IPS DF 6.9 (cell line): ENCODE results near the gene SLC52A1.
"Not testable (repeated sequence)": the region's sequence is repeated elsewhere in the genome, so short reads cannot be mapped to it uniquely, and the experiment has no call there.

Experiments used
- DNase-seq: peaks from one replicate; pipeline ENCODE4 v3.0.0-alpha.2; 2013; ENCODE audit warnings: low read depth, low spot score
- H3K27ac ChIP-seq: one replicate; pipeline ENCODE4 v1.5.1; 2013; ENCODE audit warnings: low read length, control low read depth
- H3K27me3 ChIP-seq: 2 replicates; pipeline ENCODE4 v1.6.1; 2013; ENCODE audit warnings: mild to moderate bottlenecking, low read length; ENCODE audit not compliant: control insufficient read depth, insufficient read depth
- H3K36me3 ChIP-seq: 2 replicates; pipeline ENCODE4 v1.6.1; 2013; ENCODE audit warnings: low read length; ENCODE audit not compliant: control insufficient read depth, insufficient read depth
- H3K4me1 ChIP-seq: 2 replicates; pipeline ENCODE4 v1.6.1; 2013; ENCODE audit warnings: low read length; ENCODE audit not compliant: control insufficient read depth, insufficient read depth
- H3K4me3 ChIP-seq: 2 replicates; pipeline ENCODE4 v1.5.1; 2013; ENCODE audit warnings: mild to moderate bottlenecking, low read length
- H3K9me3 ChIP-seq: 2 replicates; pipeline ENCODE4 v1.6.1; 2013; ENCODE audit warnings: low read length, inconsistent platforms; ENCODE audit not compliant: control insufficient read depth, insufficient read depth
- WGBS: extraction: QIAGEN DNeasy Blood & Tissue Kit; methylation state at CpG from one replicate; pipeline ENCODE4 v1.1.7; 2013; ENCODE audit warnings: mixed read lengths, missing lambda C conversion rate; ENCODE audit not compliant: insufficient read length, insufficient coverage; 5-methylcytosine and 5-hydroxymethylcytosine counted together

The SLC52A1 gene

DNA sequence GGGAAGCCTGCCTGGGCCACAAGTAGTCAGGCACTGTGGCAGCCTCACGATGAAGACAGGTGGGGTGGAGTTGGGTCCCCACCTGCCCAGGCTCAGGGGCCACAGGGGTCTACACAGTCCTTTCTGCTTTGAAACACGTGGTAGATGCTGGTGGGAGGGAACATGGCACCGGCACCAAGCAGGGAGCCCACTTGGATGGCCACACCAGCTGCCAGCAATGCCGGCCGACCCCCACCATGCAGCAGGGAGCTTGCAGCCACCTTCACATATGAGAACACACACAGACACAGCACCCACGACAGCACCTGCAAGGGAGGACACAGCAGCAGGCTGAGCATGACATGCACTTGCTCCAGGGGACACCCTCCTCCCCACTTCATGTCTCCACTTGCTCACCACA is 2.4 kb downstream of the SLC52A1 start:
- no peak for DNase-seq
- Histone ChIP-seq H3K9me3 (no peaks in the 10 kb centered on the region), H3K36me3 (no peaks in the 10 kb centered on the region), H3K27ac (no peak overlapping the region), H3K27me3 (no peaks in the 10 kb centered on the region), H3K4me1 (no peaks in the 10 kb centered on the region), H3K4me3 (no peak overlapping the region)
- whole genome bisulfite sequencing, result no CpG with 5 or more reads among the region's 6 CpGs

DNA sequence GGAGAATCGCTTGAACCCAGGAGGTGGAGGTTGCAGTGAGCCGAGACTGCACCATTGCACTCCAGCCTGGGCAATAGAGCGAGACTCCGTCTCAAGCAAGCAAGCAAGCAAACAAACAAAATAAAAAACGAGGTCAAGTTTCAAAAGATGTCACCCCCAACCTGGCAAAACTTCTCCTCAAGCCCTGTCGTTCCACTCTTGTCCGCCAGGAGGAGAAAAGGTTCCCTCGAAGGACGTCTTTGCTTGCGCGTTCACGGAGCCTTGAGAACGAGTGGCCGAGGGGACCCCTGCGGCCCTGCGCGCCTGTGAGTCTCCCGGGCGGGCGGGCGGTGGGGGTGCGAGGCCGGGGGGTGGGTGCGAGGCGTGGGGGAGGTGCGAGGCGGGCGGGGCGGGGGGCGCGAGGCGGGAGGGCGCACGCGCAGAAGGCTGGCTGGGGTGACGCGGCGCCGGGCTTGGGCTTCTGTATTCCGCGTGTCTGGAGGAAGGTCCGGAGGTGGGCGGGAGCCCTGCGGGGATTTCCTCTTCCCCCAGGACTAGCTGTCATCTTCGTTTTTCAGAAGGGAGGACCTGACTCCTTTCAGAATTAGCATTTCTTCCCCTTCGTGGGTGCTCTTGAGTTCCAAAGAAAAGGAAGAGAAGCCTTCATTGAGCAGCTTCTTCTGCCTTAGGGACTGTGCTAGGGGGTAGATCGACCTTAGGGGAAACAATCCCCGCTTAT is 3.7 kb downstream of the SLC52A1 start:
- no peaks in the 10 kb centered on the region for H3K27me3 ChIP-seq
- H3K36me3 ChIP-seq, result no peaks in the 10 kb centered on the region
- H3K4me1 ChIP-seq, result no peaks in the 10 kb centered on the region
- no CpG with 5 or more reads among the region's 48 CpGs for WGBS
- H3K4me3 ChIP-seq, result peak overlapping the region; percentile 20; the same call in 1 of the 2 replicates
- no peaks in the 10 kb centered on the region for H3K9me3 ChIP-seq
- no peak overlapping the region for H3K27ac ChIP-seq
- DNase-seq, result peak; percentile 57

DNA sequence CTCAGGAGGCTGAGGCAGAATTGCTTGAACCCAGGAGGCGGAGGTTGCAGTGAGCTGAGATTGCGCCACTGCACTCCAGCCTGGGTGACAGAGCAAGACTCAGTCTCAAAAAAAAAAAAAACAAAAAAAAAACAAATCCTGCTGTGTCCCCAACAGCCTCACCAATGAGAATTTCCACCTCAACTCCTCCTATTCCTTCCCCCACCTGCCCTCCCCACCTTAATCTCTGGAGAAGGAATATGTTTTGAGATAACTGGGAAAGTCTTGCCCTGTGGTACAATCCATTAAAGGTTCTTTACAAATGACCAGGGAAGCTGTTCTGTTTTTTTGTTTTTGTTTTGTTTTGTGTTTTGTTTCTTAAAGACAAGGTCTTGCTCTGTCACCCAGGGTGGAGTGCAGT is 5.1 kb downstream of the SLC52A1 start:
- not testable (repeated sequence) for H3K27ac ChIP-seq, H3K27me3 ChIP-seq, H3K36me3 ChIP-seq, DNase-seq, H3K9me3 ChIP-seq, H3K4me3 ChIP-seq, H3K4me1 ChIP-seq
- WGBS, result no CpG with 5 or more reads among the region's 2 CpGs

DNA sequence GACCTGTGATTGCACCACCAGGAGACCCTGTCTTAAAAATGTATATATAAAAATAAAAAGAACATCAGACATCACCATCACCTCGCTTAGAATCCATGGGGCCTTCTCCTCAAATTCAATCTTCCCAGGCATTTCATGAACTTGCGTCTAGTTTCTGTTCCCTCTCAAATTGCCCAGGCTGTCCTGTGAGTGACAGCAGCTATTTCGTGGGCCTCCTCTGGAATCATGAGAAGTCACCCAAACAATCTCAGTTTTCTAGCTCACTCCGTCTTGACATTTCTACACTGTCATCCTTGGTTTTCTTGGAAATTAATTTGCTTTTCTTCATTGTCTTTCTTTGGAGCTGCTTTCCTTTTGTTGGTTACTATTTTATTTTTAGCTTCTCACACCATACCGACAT is 7.3 kb downstream of the SLC52A1 start:
- Histone ChIP-seq H3K4me3 (no peak overlapping the region), H3K36me3 (peaks cover 2% of the 10 kb centered on the region), H3K27me3 (no peaks in the 10 kb centered on the region), H3K27ac (no peak overlapping the region), H3K4me1 (no peaks in the 10 kb centered on the region), H3K9me3 (no peaks in the 10 kb centered on the region)
- WGBS, result no CpG with 5 or more reads among the region's 5 CpGs
- no peak for DNase-seq

DNA sequence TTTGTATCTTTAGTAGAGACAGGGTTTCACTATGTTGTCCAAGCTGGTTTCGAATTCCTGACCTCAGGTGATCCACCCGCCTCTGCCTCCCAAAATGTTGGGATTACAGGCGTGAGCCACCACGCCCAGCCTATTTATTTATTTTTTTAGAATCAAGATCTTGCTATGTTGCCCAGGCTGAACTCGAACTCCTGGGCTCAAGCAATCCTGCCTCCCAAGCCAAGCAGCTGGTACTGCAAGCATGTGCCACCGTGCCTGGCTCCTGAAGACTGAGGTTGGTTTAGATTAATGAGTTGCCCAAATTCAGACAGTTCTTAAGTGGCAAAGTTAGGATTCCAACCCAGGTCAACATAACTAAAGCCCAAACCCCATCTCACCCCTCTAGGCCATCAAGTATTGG is 7.9 kb downstream of the SLC52A1 start:
- no peaks in the 10 kb centered on the region for H3K9me3 ChIP-seq
- H3K27me3 ChIP-seq, result no peaks in the 10 kb centered on the region
- H3K27ac ChIP-seq, result no peak overlapping the region
- no peak overlapping the region for H3K4me3 ChIP-seq
- DNase-seq, result no peak
- peaks cover 6% of the 10 kb centered on the region for H3K36me3 ChIP-seq
- H3K4me1 ChIP-seq, result no peaks in the 10 kb centered on the region
- no CpG with 5 or more reads among the region's 6 CpGs for WGBS

DNA sequence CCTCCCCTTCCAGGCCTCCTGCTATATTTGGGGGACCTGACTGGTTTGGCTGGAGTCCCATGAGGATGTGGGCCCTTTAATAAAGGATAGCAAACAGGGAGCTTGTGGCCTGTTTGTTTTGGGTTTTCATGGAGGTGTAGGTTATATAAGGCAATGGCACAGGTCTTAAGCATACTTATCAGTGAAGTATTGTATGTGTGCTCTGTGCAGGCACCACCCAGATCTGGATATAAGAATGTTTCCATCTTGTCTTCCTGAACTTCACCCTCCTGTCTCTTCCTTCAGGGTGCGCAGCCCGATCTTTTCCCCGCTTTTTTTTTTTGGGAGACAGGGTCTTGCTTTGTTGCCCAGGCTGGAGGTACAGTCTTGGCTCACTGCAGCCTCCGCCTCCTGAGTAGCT is 10.6 kb downstream of the SLC52A1 start:
- no peaks in the 10 kb centered on the region for H3K27me3 ChIP-seq
- no CpG with 5 or more reads among the region's 4 CpGs for WGBS
- DNase-seq, result no peak
- no peaks in the 10 kb centered on the region for H3K9me3 ChIP-seq
- H3K36me3 ChIP-seq, result peaks cover 22% of the 10 kb centered on the region
- no peak overlapping the region for H3K4me3 ChIP-seq
- H3K4me1 ChIP-seq, result no peaks in the 10 kb centered on the region
- H3K27ac ChIP-seq, result no peak overlapping the region

DNA sequence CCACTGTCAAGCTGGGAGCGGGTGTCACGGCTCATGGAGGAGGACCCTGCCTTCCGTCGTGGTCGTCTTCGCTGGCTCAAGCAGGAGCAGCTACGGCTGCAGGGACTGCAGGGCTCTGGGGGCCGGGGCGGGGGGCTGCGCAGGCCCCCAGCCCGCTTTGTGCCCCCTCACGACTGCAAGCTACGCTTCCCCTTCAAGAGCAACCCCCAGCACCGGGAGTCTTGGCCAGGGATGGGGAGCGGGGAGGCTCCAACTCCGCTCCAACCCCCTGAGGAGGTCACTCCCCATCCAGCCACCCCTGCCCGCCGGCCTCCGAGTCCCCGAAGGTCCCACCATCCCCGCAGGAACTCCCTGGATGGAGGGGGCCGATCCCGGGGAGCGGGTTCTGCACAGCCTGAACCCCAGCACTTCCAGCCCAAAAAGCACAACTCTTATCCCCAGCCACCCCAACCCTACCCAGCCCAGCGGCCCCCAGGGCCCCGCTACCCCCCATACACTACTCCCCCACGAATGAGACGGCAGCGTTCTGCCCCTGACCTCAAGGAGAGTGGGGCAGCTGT is 11.6 kb downstream of the SLC52A1 start:
- DNase-seq, result no peak
- Histone ChIP-seq H3K4me3 (no peak overlapping the region), H3K27me3 (no peaks in the 10 kb centered on the region), H3K9me3 (no peaks in the 10 kb centered on the region), H3K27ac (no peak overlapping the region), H3K4me1 (no peaks in the 10 kb centered on the region), H3K36me3 (peaks cover 24% of the 10 kb centered on the region)
- no CpG with 5 or more reads among the region's 29 CpGs for whole genome bisulfite sequencing

DNA sequence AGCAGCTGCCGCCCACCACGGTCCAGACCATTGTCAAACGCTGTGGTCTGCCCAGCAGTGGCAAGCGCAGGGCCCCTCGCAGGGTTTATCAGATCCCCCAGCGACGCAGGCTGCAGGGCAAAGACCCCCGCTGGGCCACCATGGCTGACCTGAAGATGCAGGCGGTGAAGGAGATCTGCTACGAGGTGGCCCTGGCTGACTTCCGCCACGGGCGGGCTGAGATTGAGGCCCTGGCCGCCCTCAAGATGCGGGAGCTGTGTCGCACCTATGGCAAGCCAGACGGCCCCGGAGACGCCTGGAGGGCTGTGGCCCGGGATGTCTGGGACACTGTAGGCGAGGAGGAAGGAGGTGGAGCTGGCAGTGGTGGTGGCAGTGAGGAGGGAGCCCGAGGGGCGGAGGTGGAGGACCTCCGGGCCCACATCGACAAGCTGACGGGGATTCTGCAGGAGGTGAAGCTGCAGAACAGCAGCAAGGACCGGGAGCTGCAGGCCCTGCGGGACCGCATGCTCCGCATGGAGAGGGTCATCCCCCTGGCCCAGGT is 13.0 kb downstream of the SLC52A1 start:
- Histone ChIP-seq H3K4me3 (no peak overlapping the region), H3K27ac (no peak overlapping the region), H3K4me1 (no peaks in the 10 kb centered on the region), H3K27me3 (no peaks in the 10 kb centered on the region), H3K36me3 (peaks cover 28% of the 10 kb centered on the region), H3K9me3 (no peaks in the 10 kb centered on the region)
- DNase-seq, result no peak
- WGBS, result no CpG with 5 or more reads among the region's 30 CpGs

DNA sequence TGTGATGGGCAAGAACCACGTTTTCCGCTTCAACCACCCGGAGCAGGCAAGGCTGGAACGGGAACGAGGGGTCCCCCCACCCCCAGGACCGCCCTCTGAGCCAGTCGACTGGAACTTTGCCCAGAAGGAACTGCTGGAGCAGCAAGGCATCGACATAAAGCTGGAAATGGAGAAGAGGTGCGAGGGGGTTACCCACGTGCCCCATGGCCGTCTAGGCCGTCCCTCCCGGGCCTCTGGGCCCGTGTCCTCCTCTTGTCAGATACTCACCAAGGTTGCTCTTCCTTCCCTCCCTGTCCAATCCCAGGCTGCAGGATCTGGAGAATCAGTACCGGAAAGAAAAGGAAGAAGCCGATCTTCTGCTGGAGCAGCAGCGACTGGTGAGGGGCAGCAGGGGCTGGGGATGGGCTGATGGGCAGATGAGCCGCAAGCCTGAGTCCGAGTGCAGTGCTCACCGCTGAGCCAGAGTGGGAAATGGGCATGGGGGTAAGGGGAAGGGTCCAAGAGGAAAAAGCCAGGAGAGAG is 14.7 kb downstream of the SLC52A1 start:
- H3K27me3 ChIP-seq, result no peaks in the 10 kb centered on the region
- no peak for DNase-seq
- no peaks in the 10 kb centered on the region for H3K4me1 ChIP-seq
- H3K9me3 ChIP-seq, result no peaks in the 10 kb centered on the region
- H3K4me3 ChIP-seq, result no peak overlapping the region
- peaks cover 28% of the 10 kb centered on the region for H3K36me3 ChIP-seq
- WGBS, result no CpG with 5 or more reads among the region's 20 CpGs
- no peak overlapping the region for H3K27ac ChIP-seq

DNA sequence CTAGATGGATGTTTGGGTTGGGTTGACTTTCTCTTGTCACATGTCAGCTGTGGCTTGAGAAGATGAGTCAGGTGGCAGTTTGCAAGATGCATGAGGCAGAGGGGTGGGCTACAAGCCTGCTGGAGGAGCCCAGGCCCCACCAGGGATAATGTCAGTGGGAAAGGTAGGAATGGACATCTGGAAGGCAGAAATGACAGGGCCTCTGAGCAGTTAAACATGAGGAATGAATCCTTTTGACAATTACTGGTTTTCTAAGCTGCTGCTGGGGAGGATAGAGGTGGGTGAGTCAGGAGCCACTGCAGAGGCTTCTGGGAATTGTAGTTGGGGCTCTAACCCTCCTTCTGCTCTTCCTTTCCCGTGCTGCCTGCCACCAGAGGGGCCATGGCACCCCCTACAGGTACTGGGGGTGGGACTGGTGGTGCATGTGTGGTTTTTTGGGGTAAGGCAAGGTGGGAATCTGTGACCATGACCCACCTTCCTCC is 15.7 kb downstream of the SLC52A1 start:
- WGBS, result no CpG with 5 or more reads among the region's 1 CpG
- H3K9me3 ChIP-seq, result no peaks in the 10 kb centered on the region
- no peaks in the 10 kb centered on the region for H3K27me3 ChIP-seq
- no peaks in the 10 kb centered on the region for H3K4me1 ChIP-seq
- no peak overlapping the region for H3K4me3 ChIP-seq
- peaks cover 33% of the 10 kb centered on the region for H3K36me3 ChIP-seq
- no peak overlapping the region for H3K27ac ChIP-seq
- no peak for DNase-seq
